ENCODE data around the gene NUP205. TPM values are rescaled to one million over a fixed set of nuclear protein-coding genes. Genes with fewer than 3 reads are reported as not detected.

NUP205 gene
- total RNA-seq, 1 experiment from 2014 or later: 75.1 TPM

DNA sequence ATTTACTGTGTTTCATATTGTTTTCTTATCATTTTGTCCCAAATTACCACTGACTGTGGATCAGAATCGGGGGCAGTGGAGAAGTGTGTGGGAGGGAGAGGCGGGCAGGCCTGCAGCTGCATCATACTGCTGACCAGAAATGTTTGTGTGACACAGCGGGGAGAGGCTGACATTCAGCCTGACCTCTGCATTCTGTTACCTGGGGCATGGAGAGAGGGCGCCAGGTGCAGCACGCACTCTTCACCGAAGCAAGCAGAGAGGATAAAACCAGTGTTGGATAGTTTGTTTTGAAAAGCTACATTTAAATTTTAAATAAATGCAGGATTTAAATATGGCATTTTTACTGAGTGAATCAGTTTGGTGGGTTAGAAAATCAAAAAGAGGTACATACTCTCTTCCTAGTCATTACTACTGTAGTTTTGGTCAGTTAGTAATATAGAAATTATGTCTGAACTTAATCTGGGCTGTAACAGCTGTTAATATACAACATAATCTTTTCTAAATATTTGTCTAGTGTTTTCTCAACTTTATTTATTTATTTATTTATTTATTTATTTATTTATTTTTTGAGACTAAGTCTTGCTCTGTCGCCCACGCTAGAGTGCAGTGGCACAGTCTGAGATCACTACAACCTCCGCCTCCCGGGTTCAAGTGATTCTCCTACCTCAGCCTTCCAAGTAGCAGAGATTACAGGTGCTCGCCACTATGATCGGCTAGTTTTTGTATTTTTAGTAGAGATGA, 95.8 kb downstream of the NUP205 start:
- no peaks in the 10 kb centered on the region for H3K27me3 Mint-ChIP-seq (ENCODE audit: unreplicated experiment)
- no peaks in the 10 kb centered on the region for H3K9me3 Mint-ChIP-seq (ENCODE audit: low read depth, unreplicated experiment)
- DNase-seq: no peak
- no peaks in the 10 kb centered on the region for H3K36me3 Mint-ChIP-seq (ENCODE audit: insufficient read depth, unreplicated experiment)
- intact Hi-C loops (cut with micrococcal nuclease; ENCODE audit: unreplicated experiment): no loop called here
- TF ChIP-seq, protein P1, sequence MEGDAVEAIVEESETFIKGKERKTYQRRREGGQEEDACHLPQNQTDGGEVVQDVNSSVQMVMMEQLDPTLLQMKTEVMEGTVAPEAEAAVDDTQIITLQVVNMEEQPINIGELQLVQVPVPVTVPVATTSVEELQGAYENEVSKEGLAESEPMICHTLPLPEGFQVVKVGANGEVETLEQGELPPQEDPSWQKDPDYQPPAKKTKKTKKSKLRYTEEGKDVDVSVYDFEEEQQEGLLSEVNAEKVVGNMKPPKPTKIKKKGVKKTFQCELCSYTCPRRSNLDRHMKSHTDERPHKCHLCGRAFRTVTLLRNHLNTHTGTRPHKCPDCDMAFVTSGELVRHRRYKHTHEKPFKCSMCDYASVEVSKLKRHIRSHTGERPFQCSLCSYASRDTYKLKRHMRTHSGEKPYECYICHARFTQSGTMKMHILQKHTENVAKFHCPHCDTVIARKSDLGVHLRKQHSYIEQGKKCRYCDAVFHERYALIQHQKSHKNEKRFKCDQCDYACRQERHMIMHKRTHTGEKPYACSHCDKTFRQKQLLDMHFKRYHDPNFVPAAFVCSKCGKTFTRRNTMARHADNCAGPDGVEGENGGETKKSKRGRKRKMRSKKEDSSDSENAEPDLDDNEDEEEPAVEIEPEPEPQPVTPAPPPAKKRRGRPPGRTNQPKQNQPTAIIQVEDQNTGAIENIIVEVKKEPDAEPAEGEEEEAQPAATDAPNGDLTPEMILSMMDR (IDR thresholded peaks at IDR 0.05; ENCODE audit: unreplicated experiment): no peak
- H3K4me3 Mint-ChIP-seq (ENCODE audit: low read depth, unreplicated experiment): no peak overlapping the region
- no peak overlapping the region for H3K27ac Mint-ChIP-seq (ENCODE audit: unreplicated experiment)
- BruUV-seq (replicated peaks): no TSS peak
- CTCF ChIA-PET: no interaction called here
- no peaks in the 10 kb centered on the region for H3K4me1 Mint-ChIP-seq (ENCODE audit: low read depth, unreplicated experiment)

DNA sequence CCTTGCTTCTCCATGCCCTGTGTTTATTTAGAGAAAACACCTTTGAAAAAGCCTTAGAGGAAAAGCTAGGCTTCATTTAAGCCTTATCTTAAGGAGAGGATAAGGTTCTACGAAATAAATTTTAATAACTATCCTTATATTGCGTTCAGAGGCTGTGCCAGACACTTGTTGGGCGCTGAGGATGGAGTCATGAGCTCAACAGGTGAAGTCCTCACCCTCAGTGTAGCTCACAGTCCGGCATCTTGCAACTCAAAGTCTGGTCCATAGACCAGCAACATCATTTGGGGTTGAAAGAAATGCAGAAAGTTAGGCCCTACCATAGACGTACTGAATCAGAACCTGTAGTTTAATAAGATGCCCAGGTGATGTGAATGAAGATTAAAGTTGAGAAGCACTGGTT, 100.8 kb downstream of the NUP205 start:
- no TSS peak for BruUV-seq (replicated peaks)
- Mint-ChIP-seq H3K9me3 (ENCODE audit: low read depth, unreplicated experiment) (no peaks in the 10 kb centered on the region), H3K4me3 (ENCODE audit: low read depth, unreplicated experiment) (no peak overlapping the region), H3K27ac (ENCODE audit: unreplicated experiment) (no peak overlapping the region), H3K4me1 (ENCODE audit: low read depth, unreplicated experiment) (peaks cover 13% of the 10 kb centered on the region), H3K36me3 (ENCODE audit: insufficient read depth, unreplicated experiment) (peaks cover 16% of the 10 kb centered on the region), H3K27me3 (ENCODE audit: unreplicated experiment) (no peaks in the 10 kb centered on the region)
- TF ChIP-seq, protein P1 (IDR thresholded peaks at IDR 0.05; ENCODE audit: unreplicated experiment): no peak
- CTCF ChIA-PET: interaction anchor here (0.7 kb wide), 2 partner anchors 17 to 711 kb away, joined by 5 to 6 read pairs; no protein-coding TSS in a partner anchor
- no peak for DNase-seq
- intact Hi-C loops (cut with micrococcal nuclease; ENCODE audit: unreplicated experiment): no loop called here

DNA sequence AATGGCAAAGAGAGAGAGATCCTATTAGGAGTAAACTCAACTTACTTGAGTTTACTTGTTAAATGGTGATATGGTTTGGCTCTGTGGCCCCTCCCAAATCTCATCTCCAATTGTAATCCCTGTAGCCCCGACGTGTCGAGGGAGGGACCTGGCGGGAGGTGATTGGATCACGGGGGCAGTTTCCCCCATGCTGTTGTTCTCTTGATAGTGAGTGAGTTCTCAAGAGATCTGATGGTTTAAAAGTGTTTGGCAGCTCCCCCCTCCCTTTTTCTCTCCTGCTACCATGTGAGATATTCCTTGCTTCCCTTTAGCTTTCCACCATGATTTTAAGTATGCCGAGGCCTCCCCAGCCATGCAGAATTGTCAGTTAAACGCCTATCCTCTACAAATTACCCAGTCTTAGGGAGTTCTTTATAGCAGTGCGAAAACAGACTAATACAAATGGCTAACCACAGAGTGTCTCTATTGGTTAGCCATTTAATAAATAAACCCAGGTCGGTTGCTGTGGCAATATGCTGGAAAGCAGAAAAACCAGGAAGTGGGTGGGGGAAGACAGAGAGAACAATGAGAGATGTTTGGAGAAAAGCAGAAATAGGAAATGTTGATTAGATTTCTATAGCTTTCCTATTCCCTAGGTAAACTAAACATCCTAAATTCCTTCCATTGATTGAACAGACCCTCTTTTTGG, 101.6 kb downstream of the NUP205 start:
- CTCF ChIA-PET: no interaction called here
- intact Hi-C loops (cut with micrococcal nuclease; ENCODE audit: unreplicated experiment): no loop called here
- H3K27ac Mint-ChIP-seq (ENCODE audit: unreplicated experiment): no peak overlapping the region
- TF ChIP-seq, protein P1 (IDR thresholded peaks at IDR 0.05; ENCODE audit: unreplicated experiment): no peak
- BruUV-seq (replicated peaks): no TSS peak
- H3K4me1 Mint-ChIP-seq (ENCODE audit: low read depth, unreplicated experiment): peaks cover 13% of the 10 kb centered on the region
- no peak overlapping the region for H3K4me3 Mint-ChIP-seq (ENCODE audit: low read depth, unreplicated experiment)
- no peaks in the 10 kb centered on the region for H3K27me3 Mint-ChIP-seq (ENCODE audit: unreplicated experiment)
- H3K9me3 Mint-ChIP-seq (ENCODE audit: low read depth, unreplicated experiment): no peaks in the 10 kb centered on the region
- no peak for DNase-seq
- peaks cover 16% of the 10 kb centered on the region for H3K36me3 Mint-ChIP-seq (ENCODE audit: insufficient read depth, unreplicated experiment)

DNA sequence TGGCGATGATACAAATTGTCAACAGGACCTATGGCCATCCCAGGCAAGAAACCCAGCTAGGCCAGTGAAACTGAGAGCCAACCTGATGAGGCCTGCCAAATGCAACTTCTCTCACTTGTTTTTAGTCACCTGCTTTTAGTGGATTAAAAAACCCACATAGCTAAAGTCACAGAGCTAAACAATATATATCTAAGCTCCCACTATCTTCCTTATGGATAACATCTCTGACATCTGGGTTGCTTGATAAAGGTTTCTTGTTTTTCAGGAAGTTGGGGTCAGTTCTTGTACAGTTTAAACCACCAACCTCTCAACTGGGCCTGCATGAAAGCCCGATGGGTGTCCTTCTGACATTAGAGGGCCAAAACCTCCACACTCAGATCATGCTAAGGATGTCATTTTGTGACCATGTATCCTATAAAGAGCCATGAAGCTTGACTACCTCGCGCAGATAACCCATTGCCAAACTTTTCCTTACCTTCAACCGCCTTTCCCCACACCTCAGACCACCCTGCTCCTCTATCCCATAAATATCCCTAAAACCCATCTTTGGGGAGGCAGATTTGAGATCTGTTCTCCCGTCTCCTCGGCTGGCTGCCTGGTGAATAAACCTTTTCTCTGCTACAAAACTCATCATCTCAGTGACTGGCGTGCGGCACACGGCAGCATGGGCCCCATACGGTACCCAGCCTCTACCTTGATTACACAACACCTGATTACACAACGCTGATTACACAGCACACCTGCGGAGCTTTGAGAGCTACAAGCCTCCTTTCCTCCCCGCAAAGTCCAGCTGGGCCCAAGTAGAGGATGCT, 103.8 kb downstream of the NUP205 start:
- Mint-ChIP-seq H3K9me3 (ENCODE audit: low read depth, unreplicated experiment) (no peaks in the 10 kb centered on the region), H3K27me3 (ENCODE audit: unreplicated experiment) (no peaks in the 10 kb centered on the region), H3K36me3 (ENCODE audit: insufficient read depth, unreplicated experiment) (peaks cover 22% of the 10 kb centered on the region), H3K4me3 (ENCODE audit: low read depth, unreplicated experiment) (peak overlapping the region; percentile 98), H3K4me1 (ENCODE audit: low read depth, unreplicated experiment) (peaks cover 13% of the 10 kb centered on the region), H3K27ac (ENCODE audit: unreplicated experiment) (peak overlapping the region; percentile 93)
- peak; percentile 13 for DNase-seq
- intact Hi-C loops (cut with micrococcal nuclease; ENCODE audit: unreplicated experiment): no loop called here
- TF ChIP-seq, protein P1 (IDR thresholded peaks at IDR 0.05; ENCODE audit: unreplicated experiment): no peak
- TSS peak; percentile 80 for BruUV-seq (replicated peaks)
- CTCF ChIA-PET: interaction anchor here (0.9 kb wide), 1 partner anchor 9 kb away, joined by 3 read pairs; no protein-coding TSS in a partner anchor

All from Calu3 (cell line).